B cell (primary cell): Measurements from ENCODE around the gene SRRM2. TPM values are rescaled to one million over a fixed set of nuclear protein-coding genes. Genes with fewer than 3 reads are reported as not detected.

Experiments
- ATAC-seq: fragments of 200-7000 bp; cut with Tn5 transposase; one replicate; pipeline ENCODE4 v1.10.0; 2021; ENCODE audit warnings: low read depth, mild to moderate bottlenecking, moderate number of reproducible peaks, moderate library complexity
- CTCF ChIA-PET: fragments of 350-600 bp; sonication (Branson Sonifier 250); formaldehyde crosslinking; loops from one replicate; lab custom pipeline; 2021; ENCODE audit warnings: antibody characterized with exemption, inconsistent platforms; lab: Charles Lee
- POLR2A ChIA-PET: fragments of 350-600 bp; sonication (Branson Sonifier 250); formaldehyde crosslinking; loops from one replicate; lab custom pipeline; 2021; ENCODE audit warnings: antibody characterized with exemption; lab: Charles Lee
- DNase-seq: peaks from one replicate; pipeline ENCODE4 v3.0.0; 2013
- H2AFZ ChIP-seq: 2 replicates; pipeline ENCODE4 v1.6.1; 2012; ENCODE audit warnings: mild to moderate bottlenecking, low read depth, low read length; ENCODE audit not compliant: insufficient read depth, poor library complexity, severe bottlenecking
- H3K27ac ChIP-seq, 2 donors: 1 replicate in 1 of 2; 2 replicates in 1 of 2; pipeline ENCODE4 v1.5.1; 2012 to 2013; ENCODE audit warnings: low read length in 2 of 2, mild to moderate bottlenecking in 2 of 2, moderate library complexity in 1 of 2
- H3K27me3 ChIP-seq, 4 experiments: fragments of 200-600 bp in 1 of 4; sonication (generic) in 1 of 4; replicated peaks in 1 of 4; 1 replicate in 2 of 4; 2 replicates in 2 of 4; pipeline versions ENCODE4 v1.6.1 to v1.7.0; 2013 to 2016; ENCODE audit warnings: low read length in 3 of 4, mild to moderate bottlenecking in 2 of 4, mixed read lengths in 1 of 4, moderate library complexity in 1 of 4; ENCODE audit not compliant: insufficient read depth in 4 of 4, control insufficient read depth in 3 of 4; ENCODE audit errors: control extremely low read depth in 1 of 4
- H3K36me3 ChIP-seq, 2 experiments: replicated peaks in 1 of 2; 1 replicate in 1 of 2; 2 replicates in 1 of 2; pipeline versions ENCODE4 v1.6.1 to v1.7.1; 2013; ENCODE audit warnings: low read length in 1 of 2; ENCODE audit not compliant: insufficient read depth in 2 of 2, control insufficient read depth in 1 of 2; ENCODE audit errors: control extremely low read depth in 1 of 2, extremely low read depth in 1 of 2
- H3K4me1 ChIP-seq, 2 donors: fragments of 200-600 bp in 1 of 2; sonication (generic) in 1 of 2; 1 replicate in 1 of 2; 2 replicates in 1 of 2; pipeline versions ENCODE4 v1.5.1 to v1.6.1; 2013 to 2017; ENCODE audit warnings: low read length in 2 of 2; ENCODE audit not compliant: control insufficient read depth in 2 of 2, insufficient read depth in 2 of 2
- H3K4me2 ChIP-seq: replicated peaks from 2 replicates; pipeline ENCODE3; 2012; ENCODE audit warnings: mild to moderate bottlenecking, low read depth, low read length; ENCODE audit not compliant: poor library complexity, severe bottlenecking
- H3K4me3 ChIP-seq, 5 experiments: fragments of 200-600 bp in 1 of 5; sonication (generic) in 1 of 5; 1 replicate in 3 of 5; 2 replicates in 2 of 5; pipeline versions ENCODE4 v1.5.1 to v1.7.0; 2011 to 2016; ENCODE audit warnings: low read length in 4 of 5, mild to moderate bottlenecking in 4 of 5, low read depth in 2 of 5, control low read depth in 1 of 5, moderate library complexity in 1 of 5; ENCODE audit not compliant: insufficient read depth in 1 of 5; ENCODE audit errors: control extremely low read depth in 1 of 5, extremely low read depth in 1 of 5
- H3K79me2 ChIP-seq: fragments of 200-600 bp; sonication (generic); one replicate; pipeline ENCODE4 v1.6.0; 2016; ENCODE audit warnings: low read length; ENCODE audit not compliant: control insufficient read depth, insufficient read depth
- H3K9ac ChIP-seq: fragments of 200-600 bp; sonication (generic); 2 replicates; pipeline ENCODE4 v1.6.1; 2017; ENCODE audit warnings: mild to moderate bottlenecking, low read length, moderate library complexity
- H3K9me3 ChIP-seq, 3 donors: one replicate each; pipeline versions ENCODE4 v1.6.1 to v1.7.1; 2013; ENCODE audit warnings: low read length in 2 of 3; ENCODE audit not compliant: control insufficient read depth in 2 of 3, insufficient read depth in 1 of 3; ENCODE audit errors: control extremely low read depth in 1 of 3
- H4K20me1 ChIP-seq: 2 replicates; pipeline ENCODE4 v1.6.0; 2012; ENCODE audit warnings: mild to moderate bottlenecking, low read length; ENCODE audit not compliant: insufficient read depth, control insufficient read depth, poor library complexity, severe bottlenecking
- H3K27ac Mint-ChIP-seq: one replicate; pipeline ENCODE4 v1.8.0; 2021; ENCODE audit warnings: mixed read lengths
- H3K27me3 Mint-ChIP-seq: one replicate; pipeline ENCODE4 v1.8.0; 2021; ENCODE audit warnings: mixed read lengths
- H3K4me1 Mint-ChIP-seq: one replicate; pipeline ENCODE4 v1.8.0; 2021; ENCODE audit warnings: mixed read lengths
- H3K4me3 Mint-ChIP-seq: one replicate; pipeline ENCODE4 v1.8.0; 2021; ENCODE audit warnings: mixed read lengths
- H3K9me3 Mint-ChIP-seq: one replicate; pipeline ENCODE4 v1.8.0; 2022; ENCODE audit warnings: mixed read lengths; ENCODE audit not compliant: insufficient read depth
- CTCF ChIP-seq: fragments of 200-600 bp; IDR thresholded peaks from one replicate; pipeline ENCODE4 v1.8.0; 2022; ENCODE audit warnings: antibody characterized with exemption, mild to moderate bottlenecking
- EZH2 ChIP-seq: IDR thresholded peaks from 2 replicates; pipeline ENCODE4 v1.6.1; 2012; ENCODE audit warnings: borderline replicate concordance, low read depth, mild to moderate bottlenecking, moderate library complexity, low read length; ENCODE audit not compliant: insufficient read depth, poor library complexity, severe bottlenecking
- WGBS: methylation state at CpG from one replicate; pipeline ENCODE4 v1.1.5; 2013; ENCODE audit warnings: missing lambda C conversion rate; ENCODE audit not compliant: insufficient coverage; 5-methylcytosine and 5-hydroxymethylcytosine counted together
- intact Hi-C: fragments of 100-400 bp; cut with micrococcal nuclease; formaldehyde crosslinking; loops from one replicate; pipeline ENCODE4 v1.10.0; 2022
- polyA plus RNA-seq: library from polyadenylated mRNA; depleted of rRNA; stranded (reverse); fragments of >200 nt; gene quantifications from 2 replicates; pipeline ENCODE4 v1.2.3, GENCODE V29; 2012
- total RNA-seq, 2 donors: library from RNA; stranded (reverse); fragments of 120-200 nt in 1 of 2; gene quantifications; 1 replicate in 1 of 2; 2 replicates in 1 of 2; pipeline versions ENCODE4 v1.2.3 to v1.2.4, GENCODE V29; 2013 to 2022

SRRM2 gene
- total and polyA plus RNA-seq, 2 donors (not counting 1 experiment from before 2014, with no cell fraction given): 1,485 to 1,879 TPM

DNA sequence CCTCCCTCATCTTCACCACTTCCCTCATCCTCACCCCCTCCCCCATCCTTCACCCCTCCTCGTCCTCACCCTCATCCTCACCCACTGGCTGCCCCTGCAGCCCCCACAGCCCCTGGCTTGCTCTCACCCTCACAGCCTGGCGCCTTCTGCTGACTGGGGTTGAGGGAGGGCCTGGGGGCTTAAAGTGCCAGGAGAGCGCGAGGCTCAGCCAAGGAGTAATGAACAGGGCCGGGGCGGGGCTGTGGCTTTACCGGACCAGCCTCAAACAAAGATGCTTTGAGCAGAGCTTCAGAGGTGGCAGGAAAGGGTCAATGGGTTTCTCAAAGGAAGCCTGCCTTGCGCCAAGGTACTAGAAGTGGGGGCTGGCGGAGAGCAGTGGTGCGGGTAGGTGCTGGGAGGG is 35.0 kb downstream of the SRRM2 start, which contains the start of gene PRSS33:
Gene PRSS33, minus strand, starts transcription at position 155 of the 400 bp plus-strand sequence. CDS start 1,013 bp downstream, outside the sequence.
- H3K27ac ChIP-seq: no peak within 1 kb of the TSS
- Mint-ChIP-seq H3K27me3 (peaks cover 29% of the 10 kb centered on the region), H3K4me3 (no peak within 1 kb of the TSS), H3K9me3 (no peaks in the 10 kb centered on the region), H3K4me1 (peaks cover 9% of the 10 kb centered on the region), H3K27ac (no peak within 1 kb of the TSS)
- H3K27me3 ChIP-seq: peaks cover 0 to 50% (median 9%) of the 10 kb centered on the region in 4 experiments
- H3K79me2 ChIP-seq: no peaks in the 10 kb centered on the region
- no peak within 1 kb of the TSS for H3K4me3 ChIP-seq
- H3K36me3 ChIP-seq: no peaks in the 10 kb centered on the region
- CTCF ChIA-PET: no interaction called here
- no peak within 1 kb of the TSS for H2AFZ ChIP-seq
- no peak for DNase-seq
- H3K9me3 ChIP-seq: peaks cover 0 to 6% (median 0%) of the 10 kb centered on the region in 3 donors
- H3K4me1 ChIP-seq: peaks cover 7 to 17% of the 10 kb centered on the region in 2 donors
- no peak for TF ChIP-seq CTCF
- TF ChIP-seq EZH2: no peak
- intact Hi-C loops: no loop called here
- no peak within 1 kb of the TSS for H3K4me2 ChIP-seq
- no peak within 1 kb of the TSS for H3K9ac ChIP-seq
- no peak for ATAC-seq
- POLR2A ChIA-PET: no interaction called here
- no peaks in the 10 kb centered on the region for H4K20me1 ChIP-seq
- WGBS: 32% methylated on average over 9 of the region's 10 CpGs

- Histone ChIP-seq H3K36me3 (no peaks in the 10 kb centered on the region), H3K27me3 (peaks cover 0 to 50% (median 9%) of the 10 kb centered on the region in 4 experiments), H3K79me2 (no peaks in the 10 kb centered on the region), H3K9me3 (peaks cover 0 to 6% (median 0%) of the 10 kb centered on the region in 3 donors), H2AFZ (no peak overlapping the region), H3K4me1 (peaks cover 7 to 17% of the 10 kb centered on the region in 2 donors), H3K4me3 (no peak overlapping the region), H4K20me1 (no peaks in the 10 kb centered on the region), H3K27ac (no peak overlapping the region), H3K4me2 (no peak overlapping the region), H3K9ac (no peak overlapping the region)
- no peak overlapping the region for H3K27ac Mint-ChIP-seq
- DNase-seq: no peak
- no peak overlapping the region for H3K4me3 Mint-ChIP-seq
- H3K9me3 Mint-ChIP-seq: no peaks in the 10 kb centered on the region
- H3K27me3 Mint-ChIP-seq: peaks cover 31% of the 10 kb centered on the region
- ChIA-PET CTCF (no interaction called here), POLR2A (no interaction called here)
- 47% methylated on average over 7 of the region's 7 CpGs for WGBS
- no peak for TF ChIP-seq EZH2
- no peak for TF ChIP-seq CTCF
- ATAC-seq: no peak
- intact Hi-C loops: no loop called here
- peaks cover 9% of the 10 kb centered on the region for H3K4me1 Mint-ChIP-seq
Measured at GRCh38 chr16:2787961-2788360, 35.5 kb downstream of the SRRM2 start.
